ENCODE measurements around the gene RALGPS1.

- TF ChIP-seq CTCF (IDR thresholded peaks at IDR 0.05) (no peak), POLR2A (IDR thresholded peaks at IDR 0.05) (no peak), EP300 (IDR thresholded peaks at IDR 0.05) (no peak)
These were observed 289.2 kb downstream of the RALGPS1 start for GRCh38 chr9:127203681-127204327.

Data from tibial nerve (tissue), 4 donors.